Epidermal melanocyte (primary cell): Measurements from ENCODE around the gene KLF2.
A peak's percentile ranks its signal among the peaks of the same experiment; 100 is the strongest.
"Not testable (repeated sequence)": the region's sequence is repeated elsewhere in the genome, so short reads cannot be mapped to it uniquely, and the experiment has no call there.

Source experiments
- DNase-seq: peaks from one replicate; pipeline ENCODE4 v3.0.0; 2011; ENCODE audit warnings: low spot score; ENCODE audit not compliant: insufficient read length

Gene KLF2

DNA sequence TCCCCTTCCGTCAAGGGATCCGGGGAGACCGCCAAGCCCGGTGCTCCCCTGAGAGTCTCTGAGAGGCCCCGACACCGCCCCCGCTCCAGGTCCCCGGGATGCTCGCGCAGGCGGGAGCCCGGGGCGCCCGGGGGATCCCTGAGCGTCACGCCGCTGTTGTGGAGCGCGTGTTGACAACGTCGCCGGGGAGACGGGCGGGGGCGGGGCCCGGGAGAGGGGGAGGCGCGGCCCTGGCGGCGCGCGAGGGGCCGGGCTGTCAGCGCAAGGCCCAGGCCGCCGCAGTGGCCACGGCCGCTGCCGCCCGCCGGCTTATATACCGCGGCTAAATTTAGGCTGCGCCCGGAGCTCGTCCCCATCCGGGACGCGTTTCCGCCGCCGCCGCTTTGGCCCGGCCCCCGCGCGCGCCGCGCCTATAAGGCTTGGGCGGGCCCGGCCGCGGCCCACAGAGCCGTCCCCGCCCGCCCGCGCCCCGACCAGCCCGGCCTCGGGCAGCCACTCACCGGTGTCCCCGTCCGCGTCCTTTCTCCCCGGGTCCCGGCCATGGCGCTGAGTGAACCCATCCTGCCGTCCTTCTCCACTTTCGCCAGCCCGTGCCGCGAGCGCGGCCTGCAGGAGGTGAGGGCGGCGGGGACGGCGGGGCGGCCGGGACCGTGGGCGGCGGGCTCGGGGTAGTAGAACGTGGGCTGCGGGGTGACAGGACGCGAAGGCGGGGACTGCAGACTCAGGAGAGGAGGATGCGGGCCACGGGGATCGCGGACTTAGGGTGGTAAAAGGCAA, at the start of gene KLF2:
Gene KLF2, plus strand, starts transcription at position 443 of the 777 bp plus-strand sequence. Its CDS starts 98 bp downstream, at position 541.
- peak; percentile 97 for DNase-seq

DNA sequence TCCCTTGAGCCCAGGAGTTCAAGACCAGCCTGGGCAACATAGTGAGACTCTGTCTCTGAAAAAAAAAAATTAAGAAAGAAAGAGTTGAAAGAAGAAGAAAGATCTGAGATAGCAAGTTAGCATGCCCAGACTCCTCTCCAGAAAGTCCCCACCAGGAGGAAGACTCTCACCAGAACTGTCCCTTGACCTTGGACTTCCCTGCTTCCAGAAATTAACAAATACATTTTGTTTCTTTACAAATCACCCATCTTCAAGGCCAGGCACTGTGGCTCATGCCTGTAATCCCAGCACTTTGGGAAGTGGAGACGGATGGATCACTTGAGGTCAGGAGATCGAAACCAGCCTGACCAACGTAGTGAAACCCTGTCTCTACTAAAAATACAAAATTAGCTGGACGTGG, 44.3 kb upstream of the KLF2 start:
- DNase-seq: no peak

DNA sequence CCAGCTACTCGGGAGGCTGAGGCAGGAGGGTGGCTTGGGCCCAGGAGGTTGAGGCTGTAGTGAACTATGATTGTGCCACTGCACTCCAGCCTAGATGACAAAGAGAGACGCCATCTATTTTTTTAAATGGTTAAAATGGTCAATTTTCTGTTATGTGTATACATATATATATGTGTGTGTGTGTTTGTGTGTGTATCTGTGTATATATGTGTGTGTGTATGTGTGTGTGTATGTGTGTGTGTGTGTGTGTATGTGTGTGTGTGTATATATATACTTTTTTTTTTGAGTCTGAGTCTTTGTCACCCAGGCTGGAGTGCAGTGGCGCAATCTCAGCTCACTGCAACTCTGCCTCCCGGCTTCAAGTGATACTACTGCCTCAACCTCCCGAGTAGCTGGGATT, 42.9 kb upstream of the KLF2 start:
- DNase-seq: no peak

- no peak for DNase-seq
Observed at GRCh38 chr19:16283210-16284061, 41.2 kb upstream of the KLF2 start.

DNA sequence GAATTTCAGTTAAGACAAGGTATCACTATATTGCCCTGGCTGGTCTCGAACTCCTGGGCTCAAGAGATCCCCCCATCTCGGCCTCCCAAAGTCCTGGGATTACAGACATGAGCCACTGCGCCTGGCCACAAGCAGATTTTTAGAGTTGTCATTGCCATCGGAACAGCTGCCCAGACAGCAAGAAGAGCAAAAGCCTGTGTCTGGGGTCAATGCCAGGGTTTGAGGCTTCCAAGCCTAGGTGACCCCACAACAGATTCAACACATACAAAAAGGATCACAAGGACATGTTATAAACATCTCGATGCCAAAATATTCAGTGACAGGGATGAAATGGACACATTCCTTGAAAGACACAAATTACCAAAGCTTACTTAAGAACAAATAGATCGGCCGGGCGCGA, 40.1 kb upstream of the KLF2 start:
- no peak for DNase-seq

- DNase-seq: not testable (repeated sequence)
Observed at GRCh38 chr19:16285079-16285478, 39.5 kb upstream of the KLF2 start.

DNA sequence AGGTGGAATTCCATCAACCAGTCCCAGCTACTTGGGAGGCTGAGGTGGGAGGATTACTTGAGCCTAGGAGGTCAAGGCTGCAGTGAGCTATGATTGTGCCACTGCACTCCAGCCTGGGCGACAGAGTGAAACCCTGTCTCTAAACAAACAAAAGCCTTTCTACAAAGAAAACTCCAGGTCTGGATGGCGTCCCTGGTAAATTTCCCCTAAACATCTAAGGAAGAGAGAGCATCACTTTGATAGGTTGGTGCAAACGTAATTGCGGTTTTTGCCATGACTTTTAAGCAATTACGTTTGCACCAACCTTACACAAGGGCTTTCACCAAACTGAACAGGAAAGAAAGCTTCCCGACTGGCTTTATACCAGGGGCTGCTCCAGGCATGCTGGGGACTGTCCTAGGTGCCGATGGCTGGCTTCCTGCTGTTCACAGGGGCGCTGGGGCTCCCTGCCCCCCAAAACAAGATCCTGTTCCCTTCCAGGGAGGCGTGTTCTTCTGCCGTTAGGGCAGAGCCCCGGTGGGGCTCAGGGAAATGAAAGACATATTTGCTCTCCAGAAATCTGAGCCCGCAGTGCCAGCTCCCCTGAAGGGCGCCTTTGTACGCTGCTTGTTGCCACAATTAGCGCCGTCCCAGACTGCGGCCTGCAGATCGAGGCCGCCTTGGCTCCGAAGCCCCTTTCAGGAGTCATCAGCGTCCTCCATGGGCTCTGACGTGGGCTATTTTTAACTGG, 38.7 kb upstream of the KLF2 start:
- no peak for DNase-seq

- DNase-seq: no peak
Observed at GRCh38 chr19:16288544-16288943, 36.1 kb upstream of the KLF2 start.

- DNase-seq: no peak
Observed at GRCh38 chr19:16289594-16289993, 35.0 kb upstream of the KLF2 start.

DNA sequence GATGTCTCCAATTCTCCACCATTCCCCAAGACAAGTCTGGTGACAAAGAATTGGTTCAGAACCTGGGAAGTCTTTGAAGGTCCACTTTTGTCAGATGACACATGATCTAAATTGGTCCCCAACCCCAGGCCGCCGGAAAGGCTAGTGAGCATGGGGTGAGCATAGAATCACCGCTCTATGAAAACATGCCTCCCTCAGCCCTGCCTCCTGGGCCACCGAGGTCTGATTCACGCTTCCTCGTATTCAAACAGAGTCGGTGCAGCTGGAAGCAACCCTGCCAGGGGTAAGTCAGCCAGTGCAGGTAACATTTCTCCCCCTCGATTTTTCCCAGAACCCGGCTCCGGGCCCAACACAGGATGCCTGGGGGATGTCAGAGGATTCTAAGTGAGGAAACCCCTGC, 33.9 kb upstream of the KLF2 start:
- DNase-seq: no peak

- peak; percentile 58 for DNase-seq
Observed at GRCh38 chr19:16293118-16294091, 31.2 kb upstream of the KLF2 start.

DNA sequence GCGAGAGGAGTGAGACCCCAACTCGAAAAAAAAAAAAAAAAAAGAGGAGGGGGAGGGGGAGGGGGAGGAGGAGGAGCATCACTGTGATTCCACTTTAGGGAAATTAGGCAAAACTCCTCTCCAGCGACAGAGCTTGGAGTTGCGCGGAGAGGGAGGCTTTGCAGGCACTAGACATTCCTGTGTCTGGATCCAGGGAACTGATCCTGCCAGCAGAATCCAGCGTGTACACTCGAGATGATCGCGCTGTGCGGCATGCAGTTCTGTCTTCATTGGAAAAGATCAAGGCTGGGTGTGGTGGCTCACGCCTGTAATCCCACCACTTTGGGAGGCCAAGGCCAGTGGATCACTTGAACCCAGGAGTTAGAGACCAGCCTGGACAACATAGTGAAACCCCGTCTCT, 29.6 kb upstream of the KLF2 start:
- DNase-seq: no peak

GRCh38 chr19:16296713-16297112, 27.9 kb upstream of the KLF2 start:
- DNase-seq: no peak

DNA sequence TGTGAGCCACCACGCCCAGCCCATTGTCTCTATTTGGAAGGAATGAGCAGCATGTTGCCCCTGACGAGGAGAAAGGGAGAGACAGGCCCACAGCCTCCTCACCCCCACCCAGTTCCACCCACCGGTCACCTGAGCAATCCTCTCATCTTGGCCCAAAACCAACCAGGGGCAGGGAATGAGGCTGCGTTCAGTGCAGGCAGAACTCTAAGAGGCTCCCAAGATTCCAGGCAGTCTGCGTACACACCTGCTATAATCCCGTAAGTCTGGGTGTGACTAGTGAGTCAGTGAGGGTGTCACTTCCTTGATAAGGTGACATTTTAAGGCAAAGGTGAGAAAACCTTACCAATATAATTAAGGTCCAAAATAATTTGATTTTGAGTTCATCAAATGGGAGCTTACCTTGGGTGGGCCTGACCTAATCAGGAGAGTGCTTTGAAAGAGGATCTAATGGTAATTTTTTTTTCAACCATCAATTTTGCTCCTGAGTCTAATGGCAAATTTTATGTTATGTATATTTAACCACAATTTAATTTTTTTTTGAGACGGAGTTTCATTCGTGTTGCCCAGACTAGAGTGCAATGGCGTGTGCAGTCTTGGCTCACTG, 26.9 kb upstream of the KLF2 start:
- DNase-seq: no peak

GRCh38 chr19:16298334-16298733, 26.3 kb upstream of the KLF2 start:
- no peak for DNase-seq

GRCh38 chr19:16301999-16302694, 22.5 kb upstream of the KLF2 start:
- no peak for DNase-seq

- no peak for DNase-seq
Observed at GRCh38 chr19:16303755-16304154, 20.9 kb upstream of the KLF2 start.

DNA sequence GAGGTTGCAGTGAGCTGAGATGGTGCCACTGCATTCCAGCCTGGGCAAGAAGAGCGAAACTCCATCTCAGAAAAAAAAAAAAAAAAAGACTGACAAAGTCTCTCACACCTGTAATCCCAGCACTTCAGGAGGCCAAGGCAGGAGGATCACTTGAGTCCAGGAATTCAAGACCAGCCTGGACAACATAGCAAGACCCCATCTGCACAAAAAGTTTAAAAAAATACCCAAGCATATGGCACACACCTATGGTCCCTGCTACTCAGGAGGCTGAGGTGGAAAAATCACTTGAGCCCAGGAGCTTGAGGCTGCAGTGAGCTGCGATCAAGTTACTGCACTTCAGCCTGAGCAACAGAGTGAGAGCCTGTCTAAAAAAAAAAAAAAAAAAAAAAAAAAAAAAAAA, 20.1 kb upstream of the KLF2 start:
- DNase-seq: not testable (repeated sequence)

GRCh38 chr19:16305060-16305459, 19.6 kb upstream of the KLF2 start:
- not testable (repeated sequence) for DNase-seq
